Neuronal stem cell (in vitro differentiated cells): ENCODE results near the gene GGA2.
"Not testable (repeated sequence)": the region's sequence is repeated elsewhere in the genome, so short reads cannot be mapped to it uniquely, and the experiment has no call there.

Experiments used
- DNase-seq: peaks from one replicate; pipeline ENCODE4 v3.0.0-alpha.2; 2013; ENCODE audit warnings: low spot score
- H2AFZ ChIP-seq: one replicate; pipeline ENCODE4 v1.6.1; 2013; ENCODE audit warnings: mild to moderate bottlenecking, low read length, inconsistent platforms
- H2AK5ac ChIP-seq: 2 replicates; pipeline ENCODE4 v1.6.1; 2013; ENCODE audit warnings: low read depth, mild to moderate bottlenecking, inconsistent platforms, low read length, moderate library complexity, mixed read lengths
- H2BK120ac ChIP-seq: 2 replicates; pipeline ENCODE4 v1.6.1; 2013; ENCODE audit warnings: low read depth, mild to moderate bottlenecking, inconsistent platforms, low read length, moderate library complexity, mixed read lengths
- H2BK12ac ChIP-seq: one replicate; pipeline ENCODE4 v1.6.1; 2013; ENCODE audit warnings: low read length, inconsistent platforms
- H2BK15ac ChIP-seq: 2 replicates; pipeline ENCODE4 v1.6.1; 2013; ENCODE audit warnings: mild to moderate bottlenecking, low read length, inconsistent platforms, mixed read lengths
- H2BK5ac ChIP-seq: one replicate; pipeline ENCODE4 v1.6.1; 2013; ENCODE audit warnings: inconsistent platforms, mild to moderate bottlenecking, low read length, moderate library complexity
- H3K14ac ChIP-seq: one replicate; pipeline ENCODE4 v1.6.1; 2013; ENCODE audit warnings: low read length, inconsistent platforms
- H3K18ac ChIP-seq: 2 replicates; pipeline ENCODE4 v1.6.1; 2013; ENCODE audit warnings: low read length, inconsistent platforms
- H3K23ac ChIP-seq: 2 replicates; pipeline ENCODE4 v1.6.1; 2013; ENCODE audit warnings: low read depth, mild to moderate bottlenecking, mixed read lengths, low read length, inconsistent platforms; ENCODE audit not compliant: poor library complexity
- H3K27ac ChIP-seq: replicated peaks from 3 replicates; pipeline ENCODE4 v1.5.1; 2013; ENCODE audit warnings: low read length, inconsistent platforms
- H3K27me3 ChIP-seq, 3 experiments: 2 replicates each; pipeline ENCODE4 v1.6.1; 2013; ENCODE audit warnings: low read length in 3 of 3, mild to moderate bottlenecking in 2 of 3, inconsistent platforms in 1 of 3, low read depth in 1 of 3, mixed read lengths in 1 of 3, moderate library complexity in 1 of 3; ENCODE audit not compliant: control insufficient read depth in 3 of 3, insufficient read depth in 3 of 3
- H3K36me3 ChIP-seq, 2 donors: replicated peaks in 1 of 2; 2 replicates each; pipeline ENCODE4 v1.6.1; 2013; ENCODE audit warnings: low read length in 2 of 2; ENCODE audit not compliant: control insufficient read depth in 2 of 2, insufficient read depth in 2 of 2
- H3K4ac ChIP-seq: 2 replicates; pipeline ENCODE4 v1.6.1; 2013; ENCODE audit warnings: inconsistent platforms, mild to moderate bottlenecking, low read length, moderate library complexity
- H3K4me1 ChIP-seq, 2 donors: 1 replicate in 1 of 2; 2 replicates in 1 of 2; pipeline ENCODE4 v1.6.1; 2013; ENCODE audit warnings: low read length in 2 of 2, low read depth in 1 of 2; ENCODE audit not compliant: control insufficient read depth in 2 of 2, insufficient read depth in 1 of 2
- H3K4me2 ChIP-seq: one replicate; pipeline ENCODE4 v1.6.1; 2013; ENCODE audit warnings: mild to moderate bottlenecking, low read length, inconsistent platforms; ENCODE audit not compliant: insufficient read depth, poor library complexity, severe bottlenecking
- H3K4me3 ChIP-seq, 2 donors: 2 replicates each; pipeline ENCODE4 v1.5.1; 2013; ENCODE audit warnings: low read length in 2 of 2, mild to moderate bottlenecking in 2 of 2, inconsistent platforms in 1 of 2, moderate library complexity in 1 of 2
- H3K79me1 ChIP-seq: one replicate; pipeline ENCODE4 v1.6.1; 2013; ENCODE audit warnings: low read depth, mild to moderate bottlenecking, inconsistent platforms, low read length, moderate library complexity
- H3K9ac ChIP-seq: one replicate; pipeline ENCODE4 v1.6.1; 2013; ENCODE audit warnings: mild to moderate bottlenecking, low read depth, low read length, inconsistent platforms; ENCODE audit not compliant: poor library complexity
- H3K9me3 ChIP-seq, 2 donors: replicated peaks in 1 of 2; 2 replicates each; pipeline versions ENCODE3 to v1.6.1; 2013; ENCODE audit warnings: low read length in 2 of 2, mild to moderate bottlenecking in 2 of 2, inconsistent platforms in 1 of 2, low read depth in 1 of 2, mixed read lengths in 1 of 2, moderate library complexity in 1 of 2; ENCODE audit not compliant: control insufficient read depth in 2 of 2, insufficient read depth in 1 of 2
- H4K8ac ChIP-seq: one replicate; pipeline ENCODE4 v1.6.1; 2013; ENCODE audit warnings: low read depth, mild to moderate bottlenecking, inconsistent platforms, low read length, moderate library complexity
- H4K91ac ChIP-seq: one replicate; pipeline ENCODE4 v1.6.1; 2013; ENCODE audit warnings: low read length, low read depth, mild to moderate bottlenecking, inconsistent platforms; ENCODE audit not compliant: poor library complexity
- WGBS, 2 donors: extraction: QIAGEN DNeasy Blood & Tissue Kit; methylation state at CpG; one replicate each; pipeline ENCODE4 v1.1.7; 2013; ENCODE audit warnings: missing lambda C conversion rate in 2 of 2, mixed read lengths in 1 of 2; ENCODE audit not compliant: insufficient read length in 2 of 2, insufficient replicate concordance in 1 of 2; ENCODE audit errors: extremely low coverage in 2 of 2; 5-methylcytosine and 5-hydroxymethylcytosine counted together

The GGA2 gene

GRCh38 chr16:23464196-23464595 is 46.1 kb downstream of the GGA2 start:
- Histone ChIP-seq H3K9me3 (no peaks in the 10 kb centered on the region), H3K4me2 (no peak overlapping the region), H4K91ac (no peak overlapping the region), H2BK15ac (no peak overlapping the region), H3K79me1 (no peaks in the 10 kb centered on the region), H3K27ac (no peak overlapping the region), H2BK5ac (no peak overlapping the region), H3K4me1 (no peaks in the 10 kb centered on the region), H4K8ac (no peak overlapping the region), H3K27me3 (no peaks in the 10 kb centered on the region), H3K18ac (no peak overlapping the region), H2AFZ (no peak overlapping the region), H3K9ac (no peak overlapping the region), H2BK12ac (no peak overlapping the region), H3K14ac (no peak overlapping the region), H3K4me3 (no peak overlapping the region), H3K4ac (no peak overlapping the region), H3K23ac (no peak overlapping the region), H3K36me3 (peaks cover 28 to 61% of the 10 kb centered on the region in 2 donors), H2AK5ac (no peak overlapping the region), H2BK120ac (no peak overlapping the region)
- no CpG with 5 or more reads among the region's 1 CpG for WGBS, 2 donors
- no peak for DNase-seq

- H3K14ac ChIP-seq, H3K9ac ChIP-seq, H2BK120ac ChIP-seq, H3K79me1 ChIP-seq, H3K27ac ChIP-seq, DNase-seq, H4K8ac ChIP-seq, H3K18ac ChIP-seq, H2BK12ac ChIP-seq, H3K4me1 ChIP-seq, H2AK5ac ChIP-seq, H2BK5ac ChIP-seq, H3K4me3 ChIP-seq, H3K23ac ChIP-seq, H2BK15ac ChIP-seq, H3K27me3 ChIP-seq, H2AFZ ChIP-seq, H3K9me3 ChIP-seq, H3K4ac ChIP-seq, H3K4me2 ChIP-seq, H4K91ac ChIP-seq: not testable (repeated sequence)
- peaks cover 25 to 53% of the 10 kb centered on the region in 2 donors for H3K36me3 ChIP-seq
- no CpG with 5 or more reads among the region's 6 CpGs for WGBS, 2 donors
Measured at GRCh38 chr16:23462994-23463393, 47.3 kb downstream of the GGA2 start.

GRCh38 chr16:23453338-23454052 is 56.8 kb downstream of the GGA2 start:
- Histone ChIP-seq H3K9me3 (no peaks in the 10 kb centered on the region), H3K27me3 (peaks cover 0 to 1% (median 0%) of the 10 kb centered on the region in 3 experiments), H2BK12ac (no peak overlapping the region), H3K4me3 (peak overlapping the region; percentile 85 to 89), H3K36me3 (peaks cover 0 to 4% of the 10 kb centered on the region in 2 donors), H2BK120ac (no peak overlapping the region), H4K8ac (no peak overlapping the region), H2BK5ac (no peak overlapping the region), H3K79me1 (peaks cover 5% of the 10 kb centered on the region), H3K4me1 (peaks cover 0 to 3% of the 10 kb centered on the region in 2 donors), H3K27ac (no peak overlapping the region), H3K4me2 (peak overlapping the region; percentile 77), H3K18ac (no peak overlapping the region), H3K23ac (no peak overlapping the region), H2BK15ac (no peak overlapping the region), H3K14ac (no peak overlapping the region), H3K4ac (no peak overlapping the region), H4K91ac (no peak overlapping the region), H2AFZ (peak overlapping the region; percentile 99), H2AK5ac (no peak overlapping the region), H3K9ac (peak overlapping the region; percentile 53)
- no peak for DNase-seq
- WGBS, 2 donors = no CpG with 5 or more reads among the region's 37 CpGs

GRCh38 chr16:23452572-23453337 is 57.5 kb downstream of the GGA2 start, which contains the start of gene COG7:
Gene COG7 (minus strand): TSS chr16:23453189. CDS start chr16:23452994, 195 bp downstream.
- H3K27me3 ChIP-seq = peaks cover 0 to 1% (median 0%) of the 10 kb centered on the region in 3 experiments
- H2BK120ac ChIP-seq = peak within 1 kb of the TSS; percentile 24
- no peak within 1 kb of the TSS for H2BK15ac ChIP-seq
- H3K18ac ChIP-seq = peak within 1 kb of the TSS; percentile 90
- H2BK5ac ChIP-seq = peak within 1 kb of the TSS; percentile 84
- no peaks in the 10 kb centered on the region for H3K9me3 ChIP-seq
- H3K79me1 ChIP-seq = peaks cover 5% of the 10 kb centered on the region
- peak within 1 kb of the TSS; percentile 47 for H3K14ac ChIP-seq
- H3K4me2 ChIP-seq = peak within 1 kb of the TSS; percentile 77
- no peak within 1 kb of the TSS for H3K4ac ChIP-seq
- DNase-seq = peak; percentile 82
- H3K27ac ChIP-seq = peak within 1 kb of the TSS; percentile 79
- H3K36me3 ChIP-seq = peaks cover 0 to 5% of the 10 kb centered on the region in 2 donors
- peak within 1 kb of the TSS; percentile 1 for H2AK5ac ChIP-seq
- no CpG with 5 or more reads among the region's 57 CpGs for WGBS, 2 donors
- no peak within 1 kb of the TSS for H4K8ac ChIP-seq
- no peak within 1 kb of the TSS for H2BK12ac ChIP-seq
- peaks cover 0 to 3% of the 10 kb centered on the region in 2 donors for H3K4me1 ChIP-seq
- peak within 1 kb of the TSS; percentile 21 for H3K23ac ChIP-seq
- peak within 1 kb of the TSS; percentile 85 to 89 for H3K4me3 ChIP-seq
- peak within 1 kb of the TSS; percentile 96 for H3K9ac ChIP-seq
- peak within 1 kb of the TSS; percentile 99 for H2AFZ ChIP-seq
- no peak within 1 kb of the TSS for H4K91ac ChIP-seq
